ENCODE measurements around the gene JAG2.

DNA sequence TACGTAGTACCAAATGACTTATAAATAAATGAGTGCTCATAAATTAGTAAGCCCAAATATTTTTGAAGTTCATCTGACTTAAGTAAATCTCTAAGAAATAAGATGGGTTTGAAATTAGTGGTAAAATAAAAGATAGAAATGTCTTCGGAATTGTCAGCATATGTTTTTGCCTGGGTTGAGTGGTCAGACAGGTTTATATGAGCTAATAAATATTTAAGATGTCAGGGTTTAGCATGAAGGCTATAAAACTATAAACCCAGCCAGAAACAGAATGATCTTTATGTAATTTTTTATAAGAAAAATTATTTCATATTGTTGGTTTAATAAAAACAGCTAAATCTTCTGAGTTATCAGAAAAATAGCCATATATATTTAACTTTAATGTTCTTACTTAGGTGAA lies 37.3 kb downstream of the JAG2 start:
- TF ChIP-seq POLR2A (IDR thresholded peaks at IDR 0.05) (no peak), CTCF (IDR thresholded peaks at IDR 0.05) (no peak)
